Panc1 (cell line): ENCODE measurements around the gene PCDH15. TPM values are rescaled to one million over a fixed set of nuclear protein-coding genes. Genes with fewer than 3 reads are reported as not detected.

Experiments used
- ATAC-seq: fragments of 200-7000 bp; cut with Tn5 transposase; 2 replicates; pipeline ENCODE4 v1.9.1; 2020; ENCODE audit warnings: mild to moderate bottlenecking, moderate library complexity
- BruUV-seq: library from RNA; stranded (reverse); fragments of 400-500 nt; replicated peaks from 2 replicates; lab custom pipeline; 2021; lab: Mats Ljungman, UMichigan
- CTCF ChIA-PET: fragments of 300-600 bp; sonication (Branson Sonifier 250); formaldehyde crosslinking; loops from one replicate; lab custom pipeline; 2022; ENCODE audit warnings: antibody characterized with exemption; lab: Charles Lee
- POLR2A ChIA-PET: fragments of 300-600 bp; sonication (Branson Sonifier 250); formaldehyde crosslinking; loops from one replicate; lab custom pipeline; 2022; ENCODE audit warnings: antibody characterized with exemption; lab: Charles Lee
- DNase-seq: peaks from one replicate; pipeline ENCODE4 v3.0.0-alpha.2; 2010; ENCODE audit warnings: low read depth, low spot score
- H3K27ac ChIP-seq: 2 replicates; pipeline ENCODE4 v1.5.1; 2011; ENCODE audit warnings: mild to moderate bottlenecking, low read length, inconsistent platforms
- H3K27me3 ChIP-seq: fragments of 200-500 bp; sonication (Bioruptor generic); 2 replicates; pipeline ENCODE4 v1.6.0; 2014; ENCODE audit warnings: low read length, inconsistent platforms; ENCODE audit not compliant: control insufficient read depth, insufficient read depth
- H3K36me3 ChIP-seq: fragments of 200-500 bp; sonication (Bioruptor generic); 2 replicates; pipeline ENCODE4 v1.5.1; 2014; ENCODE audit warnings: inconsistent platforms, mild to moderate bottlenecking, low read length, moderate library complexity; ENCODE audit not compliant: control insufficient read depth, insufficient read depth
- H3K4me1 ChIP-seq: 2 replicates; pipeline ENCODE4 v1.5.1; 2011; ENCODE audit warnings: inconsistent platforms, mild to moderate bottlenecking, low read length, moderate library complexity; ENCODE audit not compliant: control insufficient read depth, insufficient read depth
- H3K4me3 ChIP-seq, 2 experiments: 2 replicates each; pipeline ENCODE4 v1.5.1; 2011 to 2012; ENCODE audit warnings: low read depth in 2 of 2, low read length in 2 of 2, mild to moderate bottlenecking in 2 of 2, inconsistent platforms in 1 of 2, moderate library complexity in 1 of 2
- H3K9me3 ChIP-seq: fragments of 200-500 bp; sonication (Bioruptor generic); 2 replicates; pipeline ENCODE4 v1.5.1; 2014; ENCODE audit warnings: low read depth, mild to moderate bottlenecking, inconsistent platforms, low read length, moderate library complexity; ENCODE audit not compliant: control insufficient read depth, insufficient read depth
- POLR2AphosphoS5 ChIP-seq: IDR thresholded peaks from 2 replicates; pipeline ENCODE4 v1.6.1; 2012; ENCODE audit warnings: mild to moderate bottlenecking, low read depth, low read length, moderate library complexity
- SIN3A ChIP-seq: IDR thresholded peaks from 2 replicates; pipeline ENCODE4 v1.6.1; 2012; ENCODE audit warnings: low read depth, mild to moderate bottlenecking, low read length, moderate library complexity, borderline replicate concordance; ENCODE audit not compliant: insufficient read depth
- TCF7L2 ChIP-seq: IDR thresholded peaks from 2 replicates; pipeline ENCODE4 v1.6.1; 2011; ENCODE audit warnings: mild to moderate bottlenecking, low read depth, low read length, inconsistent platforms
- in situ Hi-C: cut with HindIII; loops from 2 replicates; pipeline ENCODE4 v1.10.0; 2016; ENCODE audit warnings: low sequenced_read_pairs, low pct_unique_long_range_greater_than_20kb
- intact Hi-C: fragments of 100-400 bp; cut with micrococcal nuclease; formaldehyde crosslinking; loops from one replicate; pipeline ENCODE4 v1.10.0; 2022; ENCODE audit not compliant: unreplicated experiment
- total RNA-seq: library from RNA; stranded (reverse); gene quantifications from one replicate; pipeline ENCODE4 v1.2.1, GENCODE V29; 2021; ENCODE audit not compliant: unreplicated experiment
- TF ChIP-seq, protein P1 (sequence below): fragments of 450-650 bp; IDR thresholded peaks from 2 replicates; pipeline ENCODE4 v1.5.1; 2017; ENCODE audit warnings: mild to moderate bottlenecking
- TF ChIP-seq, protein P2 (sequence below), 2 experiments: IDR thresholded peaks; 2 replicates each; pipeline ENCODE4 v1.6.1; 2011 to 2012; ENCODE audit warnings: low read depth in 2 of 2, control low read depth in 1 of 2, low read length in 1 of 2, mild to moderate bottlenecking in 1 of 2, moderate library complexity in 1 of 2; ENCODE audit not compliant: insufficient read depth in 1 of 2

Gene PCDH15
- total RNA-seq, 1 experiment from 2014 or later, result 0.18 TPM

GRCh38 chr10:54496852-54497251, 304.2 kb downstream of the PCDH15 start:
- in situ Hi-C loops, result no loop called here

GRCh38 chr10:54487743-54488142, 313.3 kb downstream of the PCDH15 start:
- Histone ChIP-seq H3K9me3 (no peaks in the 10 kb centered on the region; the same call in 1 of the 2 replicates), H3K4me3 (no peak overlapping the region), H3K4me1 (no peaks in the 10 kb centered on the region), H3K27me3 (no peaks in the 10 kb centered on the region), H3K36me3 (no peaks in the 10 kb centered on the region), H3K27ac (no peak overlapping the region)
- CTCF ChIA-PET, result no interaction called here
- TF ChIP-seq, protein P1, sequence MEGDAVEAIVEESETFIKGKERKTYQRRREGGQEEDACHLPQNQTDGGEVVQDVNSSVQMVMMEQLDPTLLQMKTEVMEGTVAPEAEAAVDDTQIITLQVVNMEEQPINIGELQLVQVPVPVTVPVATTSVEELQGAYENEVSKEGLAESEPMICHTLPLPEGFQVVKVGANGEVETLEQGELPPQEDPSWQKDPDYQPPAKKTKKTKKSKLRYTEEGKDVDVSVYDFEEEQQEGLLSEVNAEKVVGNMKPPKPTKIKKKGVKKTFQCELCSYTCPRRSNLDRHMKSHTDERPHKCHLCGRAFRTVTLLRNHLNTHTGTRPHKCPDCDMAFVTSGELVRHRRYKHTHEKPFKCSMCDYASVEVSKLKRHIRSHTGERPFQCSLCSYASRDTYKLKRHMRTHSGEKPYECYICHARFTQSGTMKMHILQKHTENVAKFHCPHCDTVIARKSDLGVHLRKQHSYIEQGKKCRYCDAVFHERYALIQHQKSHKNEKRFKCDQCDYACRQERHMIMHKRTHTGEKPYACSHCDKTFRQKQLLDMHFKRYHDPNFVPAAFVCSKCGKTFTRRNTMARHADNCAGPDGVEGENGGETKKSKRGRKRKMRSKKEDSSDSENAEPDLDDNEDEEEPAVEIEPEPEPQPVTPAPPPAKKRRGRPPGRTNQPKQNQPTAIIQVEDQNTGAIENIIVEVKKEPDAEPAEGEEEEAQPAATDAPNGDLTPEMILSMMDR, result no peak
- TF ChIP-seq SIN3A, result no peak
- TF ChIP-seq, protein P2, sequence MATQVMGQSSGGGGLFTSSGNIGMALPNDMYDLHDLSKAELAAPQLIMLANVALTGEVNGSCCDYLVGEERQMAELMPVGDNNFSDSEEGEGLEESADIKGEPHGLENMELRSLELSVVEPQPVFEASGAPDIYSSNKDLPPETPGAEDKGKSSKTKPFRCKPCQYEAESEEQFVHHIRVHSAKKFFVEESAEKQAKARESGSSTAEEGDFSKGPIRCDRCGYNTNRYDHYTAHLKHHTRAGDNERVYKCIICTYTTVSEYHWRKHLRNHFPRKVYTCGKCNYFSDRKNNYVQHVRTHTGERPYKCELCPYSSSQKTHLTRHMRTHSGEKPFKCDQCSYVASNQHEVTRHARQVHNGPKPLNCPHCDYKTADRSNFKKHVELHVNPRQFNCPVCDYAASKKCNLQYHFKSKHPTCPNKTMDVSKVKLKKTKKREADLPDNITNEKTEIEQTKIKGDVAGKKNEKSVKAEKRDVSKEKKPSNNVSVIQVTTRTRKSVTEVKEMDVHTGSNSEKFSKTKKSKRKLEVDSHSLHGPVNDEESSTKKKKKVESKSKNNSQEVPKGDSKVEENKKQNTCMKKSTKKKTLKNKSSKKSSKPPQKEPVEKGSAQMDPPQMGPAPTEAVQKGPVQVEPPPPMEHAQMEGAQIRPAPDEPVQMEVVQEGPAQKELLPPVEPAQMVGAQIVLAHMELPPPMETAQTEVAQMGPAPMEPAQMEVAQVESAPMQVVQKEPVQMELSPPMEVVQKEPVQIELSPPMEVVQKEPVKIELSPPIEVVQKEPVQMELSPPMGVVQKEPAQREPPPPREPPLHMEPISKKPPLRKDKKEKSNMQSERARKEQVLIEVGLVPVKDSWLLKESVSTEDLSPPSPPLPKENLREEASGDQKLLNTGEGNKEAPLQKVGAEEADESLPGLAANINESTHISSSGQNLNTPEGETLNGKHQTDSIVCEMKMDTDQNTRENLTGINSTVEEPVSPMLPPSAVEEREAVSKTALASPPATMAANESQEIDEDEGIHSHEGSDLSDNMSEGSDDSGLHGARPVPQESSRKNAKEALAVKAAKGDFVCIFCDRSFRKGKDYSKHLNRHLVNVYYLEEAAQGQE (IDR thresholded peaks at IDR 0.05; ENCODE audit: insufficient read depth in 1 of 2, low read depth in 2 of 2, low read length in 1 of 2), result no peak
- no peak for TF ChIP-seq TCF7L2
- no peak for TF ChIP-seq POLR2AphosphoS5
- DNase-seq (no peak), ATAC-seq (no peak)
- POLR2A ChIA-PET, result no interaction called here
- in situ Hi-C loops (no loop called here), intact Hi-C loops (no loop called here)
- no TSS peak for BruUV-seq

More at GRCh38 chr10:54496852-54497251, 304.2 kb downstream of the PCDH15 start:
- BruUV-seq, result no TSS peak
- H3K27me3 ChIP-seq, result no peaks in the 10 kb centered on the region
- no peak for ATAC-seq
- H3K4me3 ChIP-seq, result no peak overlapping the region
- TF ChIP-seq POLR2AphosphoS5 (no peak), SIN3A (no peak), TCF7L2 (no peak)
- TF ChIP-seq, protein P1, result no peak
- TF ChIP-seq, protein P2 (IDR thresholded peaks at IDR 0.05; ENCODE audit: insufficient read depth in 1 of 2, low read depth in 2 of 2, low read length in 1 of 2), result no peak
- H3K36me3 ChIP-seq, result no peaks in the 10 kb centered on the region
- no peaks in the 10 kb centered on the region for H3K9me3 ChIP-seq
- DNase-seq, result no peak
- CTCF ChIA-PET, result no interaction called here
- POLR2A ChIA-PET, result no interaction called here
- no peaks in the 10 kb centered on the region for H3K4me1 ChIP-seq
- no peak overlapping the region for H3K27ac ChIP-seq
- intact Hi-C loops, result no loop called here
